ENCODE results near the gene BCL11A. TPM values are rescaled to one million over a fixed set of nuclear protein-coding genes. Genes with fewer than 3 reads are reported as not detected.

The BCL11A gene
- total RNA-seq, 1 experiment from 2014 or later = 91.4 TPM

DNA sequence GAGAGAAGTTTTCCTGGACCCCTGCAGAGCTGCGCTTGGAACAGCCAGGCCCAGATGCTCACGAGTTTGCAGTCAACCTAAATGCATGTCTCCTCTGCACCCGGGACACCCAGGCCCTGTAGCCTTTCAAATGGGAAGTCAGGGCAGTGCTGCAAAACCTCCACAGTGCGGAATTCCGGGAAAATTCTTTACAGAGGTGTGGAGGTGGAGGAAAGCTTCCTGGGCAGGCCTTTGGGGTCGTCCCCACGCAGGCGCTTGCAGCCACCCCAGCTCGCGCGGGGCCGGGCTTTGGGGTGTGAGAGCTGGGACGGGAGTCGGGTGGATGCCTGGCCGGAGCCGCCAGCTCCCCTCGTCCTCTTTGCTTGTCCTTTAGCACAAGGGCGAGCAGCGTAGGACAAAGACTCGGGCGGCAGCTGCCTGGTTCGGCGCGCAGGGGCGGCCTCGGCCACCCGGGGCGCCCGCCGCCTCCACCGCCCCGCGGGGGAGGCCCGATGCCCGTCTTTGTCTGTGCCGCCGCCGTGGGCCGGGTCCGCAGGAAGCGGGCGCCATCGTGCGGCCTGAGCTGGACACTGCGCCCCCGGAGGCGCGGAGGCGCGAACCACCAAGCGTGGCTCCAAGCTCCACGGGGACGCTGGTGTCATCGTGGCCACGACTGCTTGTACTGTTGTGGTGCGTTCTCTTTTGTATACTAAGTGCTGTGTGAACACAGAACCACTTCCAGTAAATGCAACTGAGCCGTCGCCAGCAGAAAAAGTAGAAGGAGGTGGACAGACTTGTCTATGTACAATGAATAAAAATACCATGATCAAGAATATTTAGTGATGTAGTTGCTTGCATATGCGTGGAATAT, 28.2 kb upstream of the BCL11A start:
- Histone ChIP-seq H2AFZ (ENCODE audit: low read length) (no peak overlapping the region), H3K4ac (ENCODE audit: low read depth, low read length) (no peak overlapping the region), H3K27ac (ENCODE audit: insufficient read length, low read depth, low read length) (no peak overlapping the region), H4K5ac (ENCODE audit: insufficient read length, low read depth, low read length) (no peak overlapping the region), H2AK5ac (ENCODE audit: insufficient read length, low read length) (no peak overlapping the region), H3K79me2 (ENCODE audit: insufficient read depth, low read length) (no peaks in the 10 kb centered on the region), H3K14ac (ENCODE audit: insufficient read depth, low read length) (peak overlapping the region; percentile 79; the same call in 1 of the 2 replicates), H2BK20ac (ENCODE audit: low read depth, low read length, poor library complexity, severe bottlenecking) (no peak overlapping the region), H3K18ac (ENCODE audit: insufficient read length, low read depth, low read length) (no peak overlapping the region), H3K79me1 (ENCODE audit: insufficient read depth, low read depth, low read length, poor library complexity, severe bottlenecking) (no peaks in the 10 kb centered on the region), H3K9ac (ENCODE audit: extremely low read depth, insufficient read length, low read length) (no peak overlapping the region), H2BK12ac (ENCODE audit: insufficient read length, low read depth, low read length) (no peak overlapping the region), H4K20me1 (ENCODE audit: control insufficient read depth, insufficient read depth, insufficient read length) (no peaks in the 10 kb centered on the region), H2BK120ac (ENCODE audit: low read depth, low read length, poor library complexity, severe bottlenecking) (no peak overlapping the region), H2BK5ac (ENCODE audit: insufficient read length, low read length) (no peak overlapping the region), H3K4me2 (ENCODE audit: insufficient read depth, insufficient read length, low read length) (peak overlapping the region; percentile 65), H3T11ph (ENCODE audit: low read length) (no peak overlapping the region), H3K27me3 (ENCODE audit: insufficient read depth, low read length) (no peaks in the 10 kb centered on the region; the same call in 1 of the 2 replicates), H3K9me3 (ENCODE audit: control insufficient read depth, low read depth, low read length) (no peaks in the 10 kb centered on the region), H3K56ac (ENCODE audit: insufficient read length, low read depth, low read length) (no peak overlapping the region), H3K23ac (ENCODE audit: insufficient read length, low read depth, low read length) (no peak overlapping the region), H3K23me2 (ENCODE audit: insufficient read length, low read depth, low read length, poor library complexity, severe bottlenecking) (peaks cover 4% of the 10 kb centered on the region), H4K8ac (replicated peaks; ENCODE audit: insufficient read length, low read depth, low read length) (no peak overlapping the region), H3K4me1 (ENCODE audit: insufficient read depth, low read length) (peaks cover 2% of the 10 kb centered on the region; the same call in 1 of the 2 replicates), H2BK15ac (ENCODE audit: low read depth, low read length) (no peak overlapping the region), H4K91ac (ENCODE audit: insufficient read length, low read depth, low read length) (no peak overlapping the region)
- peaks cover 63% of the 10 kb centered on the region for H3K27me3 Mint-ChIP-seq (ENCODE audit: low read depth)
- no peaks in the 10 kb centered on the region for H3K9me3 Mint-ChIP-seq
- peak; percentile 69 for DNase-seq
- TF ChIP-seq, protein P1, sequence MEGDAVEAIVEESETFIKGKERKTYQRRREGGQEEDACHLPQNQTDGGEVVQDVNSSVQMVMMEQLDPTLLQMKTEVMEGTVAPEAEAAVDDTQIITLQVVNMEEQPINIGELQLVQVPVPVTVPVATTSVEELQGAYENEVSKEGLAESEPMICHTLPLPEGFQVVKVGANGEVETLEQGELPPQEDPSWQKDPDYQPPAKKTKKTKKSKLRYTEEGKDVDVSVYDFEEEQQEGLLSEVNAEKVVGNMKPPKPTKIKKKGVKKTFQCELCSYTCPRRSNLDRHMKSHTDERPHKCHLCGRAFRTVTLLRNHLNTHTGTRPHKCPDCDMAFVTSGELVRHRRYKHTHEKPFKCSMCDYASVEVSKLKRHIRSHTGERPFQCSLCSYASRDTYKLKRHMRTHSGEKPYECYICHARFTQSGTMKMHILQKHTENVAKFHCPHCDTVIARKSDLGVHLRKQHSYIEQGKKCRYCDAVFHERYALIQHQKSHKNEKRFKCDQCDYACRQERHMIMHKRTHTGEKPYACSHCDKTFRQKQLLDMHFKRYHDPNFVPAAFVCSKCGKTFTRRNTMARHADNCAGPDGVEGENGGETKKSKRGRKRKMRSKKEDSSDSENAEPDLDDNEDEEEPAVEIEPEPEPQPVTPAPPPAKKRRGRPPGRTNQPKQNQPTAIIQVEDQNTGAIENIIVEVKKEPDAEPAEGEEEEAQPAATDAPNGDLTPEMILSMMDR (conservative IDR thresholded peaks at IDR 0.05) = peak; percentile 98
- whole genome bisulfite sequencing (ENCODE audit: extremely low coverage, insufficient read length, low lambda C conversion rate) = no CpG with 5 or more reads among the region's 59 CpGs
- H3K4me3 Mint-ChIP-seq = peak overlapping the region; percentile 66 to 75
- H3K36me3 Mint-ChIP-seq (ENCODE audit: insufficient read depth in 1 of 3, low read depth in 3 of 3) = no peaks in the 10 kb centered on the region; a peak in 1 of 7 replicates
- peaks cover 7% of the 10 kb centered on the region in 2 experiments for H3K4me1 Mint-ChIP-seq
- no peak overlapping the region for H3K27ac Mint-ChIP-seq
